Myometrial cell (primary cell): ENCODE measurements around the gene PHETA1. TPM values are rescaled to one million over a fixed set of nuclear protein-coding genes. Genes with fewer than 3 reads are reported as not detected.

ENCODE experiments used
- total RNA-seq: library from RNA; depleted of rRNA; stranded (reverse); fragments of >200 nt; gene quantifications from 2 replicates; pipeline ENCODE4 v1.2.3, GENCODE V29; 2015

Gene PHETA1
- 13.3 and 32.1 TPM in 2 replicates for total RNA-seq

DNA sequence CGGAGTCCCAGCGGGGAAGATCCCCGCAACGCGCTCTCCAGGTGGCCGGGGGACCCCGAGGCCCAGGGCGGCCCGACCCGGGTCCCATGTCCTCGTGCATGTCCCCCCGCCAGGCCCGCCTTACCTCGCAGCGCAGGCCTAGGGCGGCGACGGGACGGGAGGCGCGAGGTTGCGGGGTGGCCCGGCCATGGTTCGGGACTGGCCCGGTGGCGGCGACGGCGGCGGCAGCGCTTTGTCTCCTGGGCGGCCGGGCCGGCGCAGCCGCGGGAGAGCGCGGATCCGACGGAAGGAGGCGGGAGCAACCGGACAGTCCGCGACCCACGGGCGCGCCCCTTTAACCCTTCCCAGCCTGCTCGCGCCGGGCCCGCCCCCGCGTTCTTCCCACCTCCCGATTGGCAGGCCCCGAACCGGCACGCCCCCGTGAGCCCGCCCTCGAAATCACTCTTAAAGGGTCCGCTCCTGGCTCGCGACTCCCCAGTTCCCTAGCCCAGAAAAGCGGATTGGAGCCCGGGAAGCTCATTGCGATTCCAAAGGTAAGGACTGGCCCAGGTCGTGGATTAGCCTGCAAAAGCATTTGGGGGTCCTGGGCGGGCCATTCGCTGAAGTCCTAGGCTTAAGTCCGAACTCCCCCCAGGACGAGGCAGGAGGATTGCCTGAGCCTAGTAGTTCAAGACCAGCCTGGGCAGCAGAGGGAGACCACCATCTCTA is at the start of gene PHETA1:
Gene PHETA1 (minus strand): TSS at position 308 of the 708 bp plus-strand sequence. CDS start 5,668 bp downstream, outside the sequence.

DNA sequence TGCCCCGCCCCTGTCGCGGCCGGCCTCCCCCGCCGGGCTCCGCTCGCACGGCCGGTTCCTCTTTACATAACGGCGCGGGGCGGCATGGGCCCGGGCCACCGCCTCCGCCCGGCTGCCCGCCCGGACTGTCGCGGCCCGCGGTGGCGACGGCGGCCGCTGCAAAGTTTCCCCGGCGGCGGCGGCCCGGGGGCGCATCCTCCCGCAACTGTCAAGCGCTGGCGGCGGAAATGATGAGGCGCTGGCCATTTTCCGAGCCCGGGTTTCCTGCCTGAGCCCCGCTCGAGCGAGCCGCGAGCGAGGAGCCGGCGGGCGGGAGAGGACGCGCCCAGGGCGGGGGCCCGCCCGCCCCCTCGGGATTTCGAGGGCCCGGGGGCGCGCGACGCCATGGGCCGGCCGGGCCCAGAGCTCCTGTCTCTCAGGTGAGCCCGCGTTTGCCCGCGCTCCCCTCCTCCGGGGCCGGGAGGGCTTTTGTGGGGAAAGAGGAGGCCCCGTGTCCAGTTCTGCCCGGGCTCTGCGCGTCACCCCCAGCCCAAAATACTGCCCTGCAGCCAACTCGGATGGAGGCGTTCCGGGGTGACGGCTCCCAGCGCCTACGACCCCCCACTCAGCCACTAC is 37.1 kb upstream of the PHETA1 start, which contains the start of gene SH2B3:
Gene SH2B3 (plus strand): TSS at position 65 of the 615 bp plus-strand sequence. CDS start 12,223 bp downstream, outside the sequence.

Other genes starting within 250 kb of the PHETA1 start
- gene SH2B3, start 36.8 kb upstream of the PHETA1 start, total RNA-seq = 51.9 and 56.5 TPM in 2 replicates
- 26.9 and 27.7 TPM in 2 replicates for gene ATXN2, start 230.2 kb upstream of the PHETA1 start, total RNA-seq